HG02571 (cell line): ENCODE measurements around the gene MFN2.
"Not testable (repeated sequence)": the region's sequence is repeated elsewhere in the genome, so short reads cannot be mapped to it uniquely, and the experiment has no call there.

Source experiments
- ATAC-seq: cut with Tn5 transposase; IDR thresholded peaks from one replicate; pipeline ENCODE4 v1.9.1; 2021; ENCODE audit warnings: mild to moderate bottlenecking, moderate library complexity; ENCODE audit not compliant: unreplicated experiment

The MFN2 gene

GRCh38 chr1:12015499-12015898 lies 35.3 kb downstream of the MFN2 start:
- no peak for ATAC-seq

DNA sequence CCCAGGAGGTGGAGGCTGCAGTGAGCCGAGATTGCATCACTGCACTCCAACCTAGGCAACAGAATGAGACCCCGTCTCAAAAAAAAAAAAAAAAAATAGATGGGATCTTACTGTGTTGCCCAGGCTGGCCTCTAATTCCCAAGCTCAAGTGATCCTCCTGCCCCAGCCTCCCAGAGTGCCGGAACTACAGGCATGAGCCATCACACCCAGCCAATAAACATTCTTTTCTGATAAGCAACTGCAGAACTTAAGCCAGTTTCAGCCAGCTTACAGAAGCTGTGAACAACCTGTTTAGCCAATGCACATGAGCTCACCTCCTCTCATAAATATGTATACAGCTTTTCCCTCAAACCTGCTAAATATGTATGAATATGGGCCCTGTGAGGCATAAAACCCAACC lies 35.9 kb downstream of the MFN2 start:
- ATAC-seq: no peak

GRCh38 chr1:12019858-12020509 lies 39.7 kb downstream of the MFN2 start:
- no peak for ATAC-seq

GRCh38 chr1:12021616-12022015 lies 41.4 kb downstream of the MFN2 start:
- no peak for ATAC-seq

- ATAC-seq: no peak
Observed at GRCh38 chr1:12022036-12022435, 41.8 kb downstream of the MFN2 start.

DNA sequence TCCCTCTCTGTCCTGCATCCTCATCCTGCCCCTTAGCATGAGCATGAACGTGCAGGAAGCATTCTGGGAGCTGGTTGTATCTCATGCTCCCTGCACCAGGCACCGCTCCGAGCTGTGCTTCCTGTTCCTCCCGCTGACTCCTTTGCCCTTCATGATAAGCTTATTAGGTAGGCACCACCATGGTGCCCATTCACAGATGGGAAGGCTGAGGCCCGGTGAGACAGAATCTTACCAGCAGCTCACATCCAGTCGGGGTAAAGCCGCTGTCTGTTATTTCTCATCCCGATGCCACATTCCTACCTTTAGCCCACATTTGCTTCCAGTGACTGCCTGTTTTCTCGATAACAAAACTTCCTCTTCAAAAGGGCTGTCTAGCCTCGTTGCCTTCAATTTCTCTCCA lies 46.3 kb downstream of the MFN2 start:
- no peak for ATAC-seq

GRCh38 chr1:12028248-12028647 lies 48.0 kb downstream of the MFN2 start:
- no peak for ATAC-seq

DNA sequence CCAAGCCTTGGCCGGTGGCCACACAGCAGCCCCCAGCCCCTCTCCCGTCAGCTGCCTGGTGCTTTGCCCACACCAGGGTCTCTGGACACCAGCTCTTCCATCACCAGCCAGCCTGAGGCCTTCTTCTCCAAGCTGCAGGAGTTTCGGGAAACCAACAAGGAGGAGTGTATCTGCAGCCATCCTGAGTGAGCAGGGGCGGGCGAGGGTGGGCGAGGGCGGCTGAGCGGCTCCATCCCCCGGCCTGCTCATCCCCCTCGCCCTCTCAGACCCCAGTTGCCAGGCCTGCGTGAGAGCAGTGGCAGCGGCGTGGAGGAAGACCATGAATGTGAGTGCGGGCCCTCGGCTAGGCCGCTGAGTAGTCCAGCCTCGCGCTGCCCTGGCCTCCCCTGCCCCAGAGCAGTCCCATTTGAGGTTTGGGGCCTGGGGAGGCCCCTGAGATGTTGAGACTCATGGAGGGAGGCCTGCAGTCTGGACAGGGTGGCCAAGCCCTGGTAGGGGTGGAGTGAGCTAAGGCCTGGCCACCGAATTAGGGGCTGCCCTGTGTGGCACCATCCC lies 48.8 kb downstream of the MFN2 start:
- no peak for ATAC-seq

- ATAC-seq: no peak
Observed at GRCh38 chr1:12029720-12030339, 49.6 kb downstream of the MFN2 start.

- ATAC-seq: no peak
Observed at GRCh38 chr1:12031039-12031980, 51.1 kb downstream of the MFN2 start.

- ATAC-seq: no peak
Observed at GRCh38 chr1:12032161-12032621, 51.9 kb downstream of the MFN2 start.

- not testable (repeated sequence) for ATAC-seq
Observed at GRCh38 chr1:12033441-12033840, 53.2 kb downstream of the MFN2 start.

DNA sequence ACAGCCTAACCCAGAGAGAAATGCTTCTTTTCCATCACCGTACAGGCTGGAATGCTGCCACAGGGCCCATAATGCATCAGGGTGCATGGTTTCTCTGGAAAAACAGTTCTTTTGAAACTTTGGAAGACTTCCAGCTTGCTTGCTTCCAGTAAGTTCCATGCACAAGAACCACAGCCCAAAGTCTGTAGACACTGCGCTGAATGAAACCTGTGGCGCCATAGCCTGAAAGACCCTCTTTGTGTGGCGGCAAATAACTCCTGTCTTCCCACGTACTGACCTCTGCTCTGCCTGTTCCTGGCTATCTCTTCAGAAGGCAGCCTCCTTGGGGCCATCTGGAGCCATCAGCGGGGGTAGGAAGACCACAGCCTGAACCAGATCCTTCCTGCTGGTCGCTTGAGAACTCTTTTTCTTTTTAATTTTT lies 54.1 kb downstream of the MFN2 start:
- ATAC-seq: no peak

DNA sequence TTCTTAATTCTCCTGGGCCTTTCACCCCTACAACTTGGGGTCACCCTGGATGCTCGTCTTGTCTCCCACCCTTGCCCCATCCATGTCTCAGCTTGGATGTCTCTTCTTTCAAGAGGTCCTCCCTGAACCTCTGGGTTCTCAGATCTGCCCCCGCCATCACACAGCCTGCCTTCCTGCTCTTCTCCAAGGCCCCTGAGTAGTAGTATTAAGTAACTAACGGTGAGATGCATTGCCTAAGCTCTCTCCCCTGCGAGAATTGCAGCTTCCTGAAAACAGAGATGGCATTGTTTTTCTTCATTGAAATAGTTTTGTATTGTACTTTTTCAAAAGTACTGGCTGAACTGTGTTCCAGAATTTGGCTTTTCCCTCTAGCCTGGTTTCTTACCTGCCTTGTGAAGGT lies 55.1 kb downstream of the MFN2 start:
- no peak for ATAC-seq

DNA sequence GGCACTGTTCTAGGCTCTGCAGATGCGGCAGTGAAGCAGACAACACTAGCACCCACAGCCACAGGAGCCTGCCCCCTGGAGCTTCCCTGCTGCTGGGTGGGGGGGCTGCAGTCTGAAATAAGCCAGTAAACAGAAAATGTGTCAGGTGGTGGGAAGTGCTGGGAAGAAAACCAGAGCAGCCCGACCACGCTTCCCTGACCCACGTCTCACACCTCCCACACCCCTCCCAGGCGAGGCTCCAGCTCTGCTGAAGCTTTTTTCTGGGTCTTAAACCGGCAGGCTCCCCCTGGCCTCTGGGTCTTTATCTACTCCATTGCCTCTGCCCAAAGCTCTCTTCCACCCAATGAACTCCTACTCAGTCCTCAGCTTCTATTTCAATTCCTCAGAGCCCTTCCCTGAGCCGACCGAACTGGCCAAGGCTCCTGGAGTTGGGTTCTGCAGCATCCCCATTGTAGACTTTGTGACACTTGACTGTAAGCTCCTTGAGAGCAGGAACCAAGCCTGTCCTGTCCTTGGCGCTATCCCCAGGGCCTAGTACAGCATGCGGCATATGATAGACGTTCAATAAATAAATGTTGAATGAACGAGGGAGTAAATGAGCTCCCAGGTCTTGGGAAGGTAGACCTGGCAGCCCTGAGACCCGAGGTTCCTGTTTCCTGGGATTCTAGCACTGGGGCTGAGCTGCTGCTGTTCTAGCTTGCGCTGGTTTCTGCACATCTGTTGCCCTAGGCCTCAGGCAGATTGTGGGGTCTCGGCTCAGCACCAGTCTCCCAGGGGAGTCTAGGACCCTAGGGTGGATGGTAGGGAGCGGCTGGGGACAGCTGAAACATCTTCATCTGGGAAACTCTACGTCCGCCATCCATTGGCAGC lies 57.5 kb downstream of the MFN2 start:
- ATAC-seq: no peak

- ATAC-seq: no peak
Observed at GRCh38 chr1:12038356-12039163, 58.3 kb downstream of the MFN2 start.

DNA sequence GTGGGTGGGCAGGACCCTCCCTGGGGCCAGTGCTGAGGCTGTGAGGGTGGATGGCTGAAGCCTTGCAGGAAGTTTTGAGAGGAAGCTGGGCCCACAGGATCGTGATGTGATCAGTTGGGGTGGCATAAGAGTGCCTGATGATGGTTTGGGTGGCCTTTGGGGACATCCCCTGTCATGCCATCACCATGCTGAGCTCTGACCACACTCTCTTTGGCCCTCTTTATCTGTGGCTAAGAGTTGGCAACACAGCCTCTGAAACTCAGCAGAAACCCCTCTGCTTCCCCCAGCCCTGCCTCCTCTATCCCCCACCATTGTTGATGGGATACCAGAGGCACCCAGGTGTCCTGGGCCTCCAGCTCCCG lies 58.9 kb downstream of the MFN2 start:
- no peak for ATAC-seq

DNA sequence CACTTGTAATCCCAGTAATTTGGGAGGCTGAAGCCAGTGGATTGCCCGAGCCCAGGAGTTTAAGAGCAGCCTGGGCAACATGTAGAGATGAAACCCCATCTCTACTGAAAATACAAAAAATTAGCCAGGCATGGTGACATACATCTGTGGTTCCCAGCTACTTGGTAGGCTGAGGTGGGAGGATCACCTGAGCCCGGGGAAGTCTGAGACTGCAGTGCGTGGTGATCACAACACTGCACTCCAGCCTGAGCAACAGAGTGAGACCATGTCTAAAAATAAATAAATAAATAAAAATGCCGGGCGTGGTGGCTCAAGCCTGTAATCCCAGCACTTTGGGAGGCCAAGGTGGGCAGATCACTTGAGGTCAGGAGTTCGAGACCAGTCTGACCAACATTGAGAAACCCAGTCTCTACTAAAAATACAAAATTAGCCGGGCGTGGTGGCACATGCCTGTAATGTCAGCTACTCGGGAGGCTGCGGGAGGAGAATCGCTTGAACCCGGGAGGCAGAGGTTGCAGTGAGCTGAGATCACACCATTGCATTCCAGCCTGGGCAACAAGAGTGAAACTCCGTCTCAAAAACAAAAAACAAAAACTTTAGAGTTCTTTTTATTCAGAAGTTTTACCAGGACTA lies 59.7 kb downstream of the MFN2 start:
- ATAC-seq: not testable (repeated sequence)

DNA sequence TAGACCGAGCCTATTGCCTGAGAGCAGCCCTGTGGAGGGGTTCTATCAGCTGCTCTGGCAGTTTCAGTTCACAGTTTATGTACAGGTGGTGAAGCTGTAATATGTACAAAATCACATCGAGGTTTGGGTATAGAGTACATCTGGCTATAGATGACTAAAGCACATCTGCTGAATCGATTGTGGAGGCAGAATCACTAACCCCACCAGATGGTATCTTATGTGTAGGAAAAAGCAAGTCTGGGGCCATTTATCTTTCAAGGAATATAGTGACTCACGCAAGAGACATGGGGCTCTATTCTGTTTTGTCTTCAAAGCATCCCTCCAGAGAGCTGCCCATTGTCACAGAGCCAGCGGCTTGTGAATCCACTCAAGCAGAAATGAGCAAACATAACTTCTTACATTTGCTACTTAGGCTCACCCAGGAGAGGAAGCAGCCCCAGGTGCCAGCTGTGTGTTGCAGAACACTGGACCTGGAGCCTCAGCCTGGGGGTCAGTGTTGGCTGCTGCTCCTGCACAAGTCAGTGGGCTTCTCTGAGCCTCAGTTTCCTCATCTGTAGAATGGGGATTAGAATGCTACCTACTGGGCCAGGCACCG lies 60.3 kb downstream of the MFN2 start:
- peak; percentile 57 for ATAC-seq
